HG03460 (cell line): Measurements from ENCODE around the gene TRAP1.
A peak's percentile ranks its signal among the peaks of the same experiment; 100 is the strongest.

ENCODE experiments used
- ATAC-seq: cut with Tn5 transposase; IDR thresholded peaks from one replicate; pipeline ENCODE4 v1.9.1; 2021; ENCODE audit not compliant: unreplicated experiment

The TRAP1 gene

GRCh38 chr16:3717235-3718018, at the start of gene TRAP1:
Gene TRAP1, minus strand, starts transcription at chr16:3717524. Its CDS starts 16 bp downstream, at chr16:3717508.
- ATAC-seq: peak; percentile 85

- ATAC-seq: no peak
Observed at GRCh38 chr16:3766177-3766576, 48.9 kb upstream of the TRAP1 start.

GRCh38 chr16:3764409-3764808, 47.1 kb upstream of the TRAP1 start:
- ATAC-seq: no peak

GRCh38 chr16:3762107-3762750, 44.9 kb upstream of the TRAP1 start:
- ATAC-seq: no peak

GRCh38 chr16:3761375-3762106, 44.2 kb upstream of the TRAP1 start:
- no peak for ATAC-seq

GRCh38 chr16:3760518-3760917, 43.2 kb upstream of the TRAP1 start:
- no peak for ATAC-seq

DNA sequence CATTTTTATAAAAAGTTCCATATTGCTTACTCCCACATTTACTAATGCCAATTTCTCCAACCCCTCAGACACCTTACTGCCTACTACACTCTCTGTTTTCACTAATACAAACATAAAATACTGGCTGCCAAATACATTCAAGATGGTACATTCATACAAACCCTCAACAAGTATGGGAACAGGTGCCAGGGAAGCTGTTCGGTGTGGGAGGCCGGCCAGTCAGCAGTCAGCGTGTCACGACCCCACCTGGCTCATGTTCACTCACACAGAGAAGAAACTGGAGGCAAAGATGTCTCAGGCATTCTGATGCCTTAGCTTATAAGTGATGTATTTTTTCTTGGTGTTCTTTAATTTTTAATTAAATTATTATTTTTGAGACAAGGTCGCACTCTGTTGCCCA, 42.4 kb upstream of the TRAP1 start:
- ATAC-seq: no peak

DNA sequence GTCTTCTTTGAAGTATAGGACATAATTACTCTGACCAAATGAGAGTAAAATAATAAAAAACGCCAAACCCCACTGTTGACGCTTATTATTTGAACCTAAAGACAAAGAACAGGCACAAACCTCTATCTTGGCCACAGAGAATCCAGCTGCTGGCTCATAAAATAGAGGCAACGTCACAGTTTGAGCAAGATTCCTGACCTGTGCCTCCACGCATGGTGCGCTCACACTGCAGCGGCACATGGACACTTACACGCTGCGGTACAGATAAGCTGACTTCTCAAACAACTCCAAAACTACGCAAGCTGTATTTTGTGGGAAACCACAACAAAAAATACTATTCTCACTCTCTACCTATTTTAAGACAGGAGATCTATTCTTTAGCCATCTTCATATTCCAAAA, 38.8 kb upstream of the TRAP1 start:
- no peak for ATAC-seq

DNA sequence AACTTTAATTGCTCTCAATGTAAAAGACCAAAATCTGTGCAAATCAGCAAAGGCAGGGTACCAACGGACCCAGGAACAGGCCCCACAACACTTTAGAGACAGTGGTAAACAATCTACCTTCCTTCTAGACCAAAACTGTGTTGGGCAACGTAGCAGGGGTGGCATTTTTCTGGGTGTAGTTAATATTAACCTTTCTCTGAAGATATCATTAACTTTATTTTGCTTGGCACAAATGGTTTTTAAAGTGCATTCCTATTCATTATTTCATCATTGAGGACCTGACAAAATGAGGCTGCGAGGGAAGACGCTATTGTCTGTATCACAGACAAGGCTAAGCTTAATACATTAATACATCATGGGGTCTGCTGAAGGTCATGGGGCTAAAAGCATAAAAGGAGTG, 37.9 kb upstream of the TRAP1 start:
- ATAC-seq: no peak

GRCh38 chr16:3754772-3755171, 37.4 kb upstream of the TRAP1 start:
- ATAC-seq: no peak

DNA sequence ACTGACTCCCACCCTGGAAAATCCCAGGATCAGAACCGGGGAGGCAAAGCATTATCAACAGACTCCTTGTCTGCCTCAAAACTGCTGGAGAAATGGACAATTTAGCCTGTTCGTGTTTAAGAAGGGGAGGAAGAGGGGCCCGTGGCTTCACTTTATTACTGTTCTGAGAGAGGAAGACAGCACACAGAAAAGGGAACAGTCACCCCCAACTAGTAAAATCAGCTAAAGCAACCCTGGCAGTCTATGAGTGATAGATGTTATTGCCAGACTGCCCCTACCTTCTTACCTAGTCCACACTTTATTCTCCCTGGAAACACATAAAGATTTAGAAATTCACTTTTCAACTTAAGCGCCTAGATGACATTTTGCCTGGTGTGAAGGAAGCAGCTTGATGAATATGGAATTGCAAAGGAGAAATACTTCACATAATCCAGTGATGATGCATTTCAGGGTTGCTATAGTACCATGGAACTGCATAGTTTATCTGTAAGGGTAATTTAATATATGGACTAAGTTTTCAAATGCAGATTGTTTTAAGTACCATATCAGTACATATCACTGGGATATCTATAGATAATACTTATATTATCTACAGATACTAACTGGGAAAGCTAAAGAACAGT, 36.9 kb upstream of the TRAP1 start:
- no peak for ATAC-seq

DNA sequence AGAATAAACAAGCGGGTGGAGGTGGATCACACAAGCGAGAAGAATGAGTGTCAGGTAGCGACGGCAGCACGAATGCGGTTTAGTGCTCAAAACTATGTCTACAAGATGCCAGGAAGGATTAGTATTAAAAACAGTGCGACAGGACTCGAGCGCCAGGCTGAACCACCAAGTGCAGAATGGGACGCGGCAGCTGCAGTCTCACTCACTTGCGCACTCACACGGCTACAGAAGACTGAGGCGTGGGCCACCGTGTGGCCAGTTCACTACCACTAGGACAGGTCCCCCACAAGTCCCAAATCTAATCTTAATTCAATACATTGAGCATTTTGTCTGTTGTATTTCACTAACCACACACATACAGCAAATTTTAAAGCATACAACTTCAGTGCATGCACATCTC, 35.7 kb upstream of the TRAP1 start:
- no peak for ATAC-seq

DNA sequence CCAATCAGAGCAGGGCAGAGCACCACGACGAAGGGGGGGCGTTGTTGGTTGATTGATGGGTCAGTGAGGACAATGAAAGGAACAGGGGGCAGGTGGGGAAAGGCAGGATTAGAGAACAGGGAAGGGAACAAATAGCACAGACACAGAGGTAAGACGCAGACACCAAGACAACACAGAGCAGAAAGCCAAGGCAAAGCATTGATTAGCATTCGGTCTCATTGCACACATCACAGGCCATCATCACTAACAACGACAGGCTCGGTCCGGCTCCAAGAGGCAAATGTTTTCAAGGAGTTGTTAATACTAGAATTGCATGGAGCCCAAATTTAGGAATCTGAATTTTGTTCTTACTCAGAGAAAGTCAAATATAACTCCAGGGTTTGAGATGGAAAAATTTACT, 34.6 kb upstream of the TRAP1 start:
- ATAC-seq: no peak

- no peak for ATAC-seq
Observed at GRCh38 chr16:3748307-3748706, 31.0 kb upstream of the TRAP1 start.

DNA sequence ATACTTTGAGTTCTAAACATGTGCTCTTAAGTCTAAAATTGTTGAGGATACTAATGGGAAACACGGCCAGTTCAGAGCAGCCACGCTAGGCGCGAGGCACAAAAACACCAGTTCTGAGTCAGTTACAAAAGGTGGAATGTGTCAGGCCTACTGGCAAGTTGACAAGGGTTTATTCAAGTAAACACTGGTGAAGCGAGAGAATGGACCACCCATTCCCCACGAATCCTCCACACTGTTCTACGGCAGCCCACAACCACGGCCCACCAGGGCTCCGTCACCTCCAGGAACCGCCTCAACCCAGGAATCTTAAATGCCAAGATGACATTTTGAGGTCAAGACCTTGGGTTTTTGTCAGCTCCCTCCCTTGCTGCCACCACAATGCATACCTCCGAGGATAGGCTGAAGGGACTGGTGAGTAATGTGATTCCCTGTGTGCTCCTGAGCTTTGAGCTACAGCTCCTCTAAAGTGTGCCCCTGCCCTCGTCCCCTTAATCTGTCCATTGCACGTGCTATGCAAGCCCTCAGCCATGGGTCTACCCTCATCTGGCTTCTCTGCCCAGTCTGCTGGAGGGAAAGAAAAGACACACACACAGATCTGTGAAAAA, 28.5 kb upstream of the TRAP1 start:
- no peak for ATAC-seq

GRCh38 chr16:3744018-3744417, 26.7 kb upstream of the TRAP1 start:
- no peak for ATAC-seq

DNA sequence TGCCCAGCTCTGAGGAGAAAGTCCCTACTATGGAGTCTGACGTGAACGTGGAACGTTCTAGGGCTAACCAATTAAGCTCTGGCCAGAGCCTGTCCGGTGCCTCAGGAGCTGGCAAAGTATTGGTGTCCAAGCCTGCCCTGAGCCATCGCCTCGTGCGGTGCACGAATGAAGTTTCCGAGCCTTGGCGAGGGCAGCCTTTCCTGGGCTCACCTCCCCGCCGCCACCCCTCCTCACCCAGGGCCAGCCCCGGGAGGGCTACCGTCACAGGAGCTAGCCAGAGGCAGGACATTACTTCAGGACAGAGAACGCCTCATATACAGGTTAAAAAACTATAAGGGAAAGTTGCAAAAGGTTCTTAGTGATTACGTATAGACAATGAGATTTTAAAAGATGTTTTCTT, 23.6 kb upstream of the TRAP1 start:
- no peak for ATAC-seq

DNA sequence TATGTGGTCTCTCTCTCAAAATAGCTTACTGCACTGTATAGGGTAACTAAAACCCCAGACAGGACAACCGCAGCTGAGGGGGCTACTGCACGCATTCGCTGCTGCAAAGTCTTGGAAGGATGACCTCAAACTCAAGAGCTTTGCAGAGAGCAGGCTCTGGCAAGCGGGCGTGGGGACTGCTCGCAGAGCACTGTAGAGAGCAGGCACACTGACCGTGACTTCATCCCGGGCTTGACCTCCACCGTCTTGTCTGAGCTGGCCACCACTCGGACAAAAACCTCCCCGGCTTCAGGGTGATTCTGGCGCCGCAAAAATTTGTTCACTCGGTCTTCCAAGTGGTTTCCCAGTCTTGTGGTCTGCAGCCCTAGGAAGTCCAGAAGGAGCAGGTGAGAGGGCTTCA, 22.9 kb upstream of the TRAP1 start:
- no peak for ATAC-seq

- no peak for ATAC-seq
Observed at GRCh38 chr16:3739636-3740035, 22.3 kb upstream of the TRAP1 start.

GRCh38 chr16:3738541-3738940, 21.2 kb upstream of the TRAP1 start:
- no peak for ATAC-seq

- no peak for ATAC-seq
Observed at GRCh38 chr16:3738128-3738527, 20.8 kb upstream of the TRAP1 start.
